Activated CD8-positive, alpha-beta T cell treated with anti-CD3 and anti-CD28 coated beads for 36 hours (primary cell): ENCODE results near the gene ZSCAN10. TPM values are rescaled to one million over a fixed set of nuclear protein-coding genes. Genes with fewer than 3 reads are reported as not detected.
"Not testable (repeated sequence)": the region's sequence is repeated elsewhere in the genome, so short reads cannot be mapped to it uniquely, and the experiment has no call there.

Experiments used
- ATAC-seq: fragments of 200-7000 bp; cut with Tn5 transposase; one replicate; pipeline ENCODE4 v1.10.0; 2021; ENCODE audit warnings: mild to moderate bottlenecking, moderate library complexity
- CTCF ChIA-PET: fragments of 350-600 bp; sonication (Branson Sonifier 250); formaldehyde crosslinking; loops from one replicate; lab custom pipeline; 2021; ENCODE audit warnings: antibody characterized with exemption; lab: Charles Lee
- POLR2A ChIA-PET: fragments of 350-600 bp; sonication (Branson Sonifier 250); formaldehyde crosslinking; loops from one replicate; lab custom pipeline; 2021; ENCODE audit warnings: antibody characterized with exemption; lab: Charles Lee
- DNase-seq: peaks from one replicate; pipeline ENCODE4 v3.0.0-alpha.2; 2020
- H3K27ac Mint-ChIP-seq: one replicate; pipeline ENCODE4 v1.8.0; 2021; ENCODE audit warnings: mild to moderate bottlenecking, mixed read lengths
- H3K27me3 Mint-ChIP-seq: one replicate; pipeline ENCODE4 v1.8.0; 2021; ENCODE audit warnings: mixed read lengths
- H3K36me3 Mint-ChIP-seq: one replicate; pipeline ENCODE4 v1.8.0; 2021; ENCODE audit warnings: low read depth, mixed read lengths
- H3K4me1 Mint-ChIP-seq: one replicate; pipeline ENCODE4 v1.8.0; 2021; ENCODE audit warnings: low read depth, mixed read lengths
- H3K4me3 Mint-ChIP-seq: one replicate; pipeline ENCODE4 v1.8.0; 2021; ENCODE audit warnings: mild to moderate bottlenecking, moderate library complexity, mixed read lengths
- H3K9me3 Mint-ChIP-seq: one replicate; pipeline ENCODE4 v1.8.0; 2021; ENCODE audit warnings: mixed read lengths
- intact Hi-C: fragments of 100-400 bp; cut with micrococcal nuclease; formaldehyde crosslinking; loops from one replicate; pipeline ENCODE4 v1.10.0; 2022
- total RNA-seq, 2 experiments: library from RNA; stranded (reverse); gene quantifications; one replicate each; pipeline ENCODE4 v1.2.3, GENCODE V29; 2021
- TF ChIP-seq, protein P1 (sequence below): fragments of 200-600 bp; IDR thresholded peaks from one replicate; pipeline ENCODE4 v1.8.0; 2022; ENCODE audit warnings: antibody characterized with exemption, mild to moderate bottlenecking

The ZSCAN10 gene
- total RNA-seq, 2 experiments from 2014 or later = 0.09 to 0.25 TPM

DNA sequence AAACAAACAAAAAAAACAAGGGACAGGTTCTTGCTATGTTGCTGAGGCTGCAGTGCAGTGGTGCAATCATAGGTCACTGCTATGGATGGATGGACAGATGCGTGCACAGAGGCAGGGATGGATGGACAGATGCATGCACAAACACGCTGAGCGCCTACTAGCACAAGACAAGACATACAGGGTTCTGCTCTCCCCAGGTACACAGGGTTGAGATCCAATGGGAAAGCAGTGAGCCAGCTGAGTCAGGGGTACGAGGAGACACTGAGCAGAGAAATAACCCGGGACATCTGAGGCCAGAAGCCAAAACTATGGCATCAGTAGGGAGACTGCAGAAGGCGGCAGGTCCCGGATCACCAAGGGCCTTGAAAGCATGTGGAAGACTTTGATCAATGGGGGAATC lies 27.4 kb downstream of the ZSCAN10 start:
- H3K9me3 Mint-ChIP-seq = peaks cover 1% of the 10 kb centered on the region
- ChIA-PET CTCF (interaction anchor here (1.5 to 2.1 kb wide), 3 partner anchors 12 to 58 kb away, joined by 5 to 6 read pairs (median 5); no protein-coding TSS in a partner anchor), POLR2A (interaction anchor here (2.1 kb wide), 1 partner anchor 12 kb away, joined by 6 read pairs; no protein-coding TSS in a partner anchor)
- ATAC-seq (no peak), DNase-seq (no peak)
- H3K4me3 Mint-ChIP-seq = no peak overlapping the region
- no peaks in the 10 kb centered on the region for H3K27me3 Mint-ChIP-seq
- peaks cover 39% of the 10 kb centered on the region for H3K36me3 Mint-ChIP-seq
- intact Hi-C loops = no loop called here
- TF ChIP-seq, protein P1, sequence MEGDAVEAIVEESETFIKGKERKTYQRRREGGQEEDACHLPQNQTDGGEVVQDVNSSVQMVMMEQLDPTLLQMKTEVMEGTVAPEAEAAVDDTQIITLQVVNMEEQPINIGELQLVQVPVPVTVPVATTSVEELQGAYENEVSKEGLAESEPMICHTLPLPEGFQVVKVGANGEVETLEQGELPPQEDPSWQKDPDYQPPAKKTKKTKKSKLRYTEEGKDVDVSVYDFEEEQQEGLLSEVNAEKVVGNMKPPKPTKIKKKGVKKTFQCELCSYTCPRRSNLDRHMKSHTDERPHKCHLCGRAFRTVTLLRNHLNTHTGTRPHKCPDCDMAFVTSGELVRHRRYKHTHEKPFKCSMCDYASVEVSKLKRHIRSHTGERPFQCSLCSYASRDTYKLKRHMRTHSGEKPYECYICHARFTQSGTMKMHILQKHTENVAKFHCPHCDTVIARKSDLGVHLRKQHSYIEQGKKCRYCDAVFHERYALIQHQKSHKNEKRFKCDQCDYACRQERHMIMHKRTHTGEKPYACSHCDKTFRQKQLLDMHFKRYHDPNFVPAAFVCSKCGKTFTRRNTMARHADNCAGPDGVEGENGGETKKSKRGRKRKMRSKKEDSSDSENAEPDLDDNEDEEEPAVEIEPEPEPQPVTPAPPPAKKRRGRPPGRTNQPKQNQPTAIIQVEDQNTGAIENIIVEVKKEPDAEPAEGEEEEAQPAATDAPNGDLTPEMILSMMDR = no peak
- peak overlapping the region; percentile 93 for H3K27ac Mint-ChIP-seq
- H3K4me1 Mint-ChIP-seq = peaks cover 75% of the 10 kb centered on the region

DNA sequence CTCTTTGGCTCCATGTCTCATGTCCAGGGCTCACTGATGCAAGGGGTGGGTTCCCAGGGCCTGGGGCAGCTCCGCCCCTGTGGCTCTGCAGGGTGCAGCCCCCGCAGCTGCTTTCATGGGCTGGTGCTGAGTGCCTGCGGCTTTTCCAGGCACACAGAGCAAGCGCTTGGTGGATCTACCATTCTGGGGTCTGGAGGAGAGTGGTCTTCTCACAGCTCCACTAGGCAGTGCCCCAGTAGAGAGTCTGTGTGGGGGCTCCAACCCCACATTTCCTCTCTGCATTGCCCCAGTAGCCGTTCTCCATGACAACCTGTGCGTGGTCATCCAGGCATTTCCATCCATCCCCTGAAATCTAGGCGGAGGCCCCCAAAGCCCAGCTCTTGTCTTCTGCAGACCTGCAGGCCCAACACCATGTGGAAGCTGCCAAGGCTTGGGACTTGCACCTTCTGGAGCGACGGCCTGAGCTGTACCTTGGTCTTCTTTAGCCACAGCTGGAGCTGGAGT lies 28.4 kb downstream of the ZSCAN10 start:
- CTCF ChIA-PET = interaction anchor here (0.9 to 2.1 kb wide), 4 partner anchors 11 to 59 kb away, joined by 3 to 6 read pairs (median 5); no protein-coding TSS in a partner anchor
- Mint-ChIP-seq H3K4me3 (no peak overlapping the region), H3K27me3 (no peaks in the 10 kb centered on the region), H3K4me1 (peaks cover 69% of the 10 kb centered on the region), H3K27ac (peak overlapping the region; percentile 93), H3K36me3 (peaks cover 49% of the 10 kb centered on the region), H3K9me3 (peaks cover 1% of the 10 kb centered on the region)
- DNase-seq = peak; percentile 47
- TF ChIP-seq, protein P1 = no peak
- no peak for ATAC-seq
- intact Hi-C loops = no loop called here
- POLR2A ChIA-PET = interaction anchor here (0.6 to 2.1 kb wide), 5 partner anchors 11 to 59 kb away, joined by 3 to 6 read pairs (median 3); partner anchors contain the start of gene ZSCAN10

DNA sequence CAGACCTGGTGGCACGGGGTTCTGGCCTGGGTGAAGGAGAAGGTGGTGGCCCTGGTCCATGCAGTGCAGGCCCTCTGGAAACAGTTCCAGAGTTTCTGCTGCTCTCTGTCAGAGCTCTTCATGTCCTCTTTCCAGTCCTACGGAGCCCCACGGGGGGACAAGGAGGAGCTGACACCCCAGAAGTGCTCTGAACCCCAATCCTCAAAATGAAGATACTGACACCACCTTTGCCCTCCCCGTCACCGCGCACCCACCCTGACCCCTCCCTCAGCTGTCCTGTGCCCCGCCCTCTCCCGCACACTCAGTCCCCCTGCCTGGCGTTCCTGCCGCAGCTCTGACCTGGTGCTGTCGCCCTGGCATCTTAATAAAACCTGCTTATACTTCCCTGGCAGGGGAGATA lies 29.9 kb downstream of the ZSCAN10 start:
- Mint-ChIP-seq H3K36me3 (peaks cover 48% of the 10 kb centered on the region), H3K4me3 (peak overlapping the region; percentile 47), H3K27ac (peak overlapping the region; percentile 93), H3K4me1 (peaks cover 66% of the 10 kb centered on the region)
- H3K9me3 Mint-ChIP-seq, ATAC-seq, H3K27me3 Mint-ChIP-seq, DNase-seq, intact Hi-C loops: not testable (repeated sequence)
- CTCF ChIA-PET = interaction anchor here (1.0 to 2.7 kb wide), 2 partner anchors 10 to 50 kb away, joined by 3 to 14 read pairs; no protein-coding TSS in a partner anchor
- POLR2A ChIA-PET = interaction anchor here (1.4 to 2.3 kb wide), 2 partner anchors 10 to 18 kb away, joined by 3 to 10 read pairs; no protein-coding TSS in a partner anchor

DNA sequence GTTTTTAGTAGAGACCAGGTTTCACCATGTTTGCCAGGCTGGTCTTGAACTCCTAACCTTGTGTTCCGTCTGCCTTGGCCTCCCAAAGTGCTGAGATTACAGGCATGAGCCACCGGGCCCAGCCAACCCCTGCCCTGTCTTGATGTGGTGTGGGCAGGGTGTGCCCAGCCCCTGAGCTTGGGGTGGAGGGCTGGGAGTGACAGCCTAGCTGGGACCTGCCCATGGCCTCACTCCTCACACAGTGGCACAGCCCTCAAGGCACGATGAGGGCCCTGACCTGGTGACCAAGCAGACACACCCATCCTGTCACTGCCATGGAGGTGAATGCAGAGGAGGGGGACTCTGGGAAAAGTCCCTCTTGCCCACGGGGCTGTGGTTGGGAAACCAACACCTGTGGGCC lies 30.6 kb downstream of the ZSCAN10 start:
- ATAC-seq (no peak), DNase-seq (no peak)
- peak overlapping the region; percentile 96 for H3K27ac Mint-ChIP-seq
- H3K27me3 Mint-ChIP-seq = no peaks in the 10 kb centered on the region
- H3K4me3 Mint-ChIP-seq = peak overlapping the region; percentile 97
- peaks cover 48% of the 10 kb centered on the region for H3K36me3 Mint-ChIP-seq
- peaks cover 63% of the 10 kb centered on the region for H3K4me1 Mint-ChIP-seq
- no peaks in the 10 kb centered on the region for H3K9me3 Mint-ChIP-seq
- CTCF ChIA-PET = interaction anchor here (2.7 to 14.0 kb wide), 2 partner anchors 10 to 60 kb away, joined by 14 to 288 read pairs; no protein-coding TSS in a partner anchor
- POLR2A ChIA-PET = interaction anchor here (0.9 to 4.0 kb wide), 5 partner anchors 8 to 66 kb away, joined by 3 to 49 read pairs (median 10); partner anchors contain the start of gene ZNF213
- TF ChIP-seq, protein P1 = no peak
- intact Hi-C loops = no loop called here

DNA sequence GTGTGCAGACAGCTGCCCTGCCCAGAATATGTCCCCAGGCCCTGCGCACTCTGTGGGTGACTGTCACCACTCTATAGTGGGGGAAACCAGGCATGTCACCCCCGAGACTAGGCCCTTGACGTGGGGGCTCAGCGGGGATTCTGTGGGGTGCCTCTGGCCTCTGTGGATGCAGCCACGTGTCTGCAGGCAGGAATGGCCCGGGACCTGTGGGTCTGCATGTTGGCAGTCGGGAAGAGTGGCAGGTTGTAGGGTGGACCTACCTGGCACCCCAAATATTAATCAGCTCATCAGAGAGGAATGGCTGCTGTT lies 32.7 kb downstream of the ZSCAN10 start:
- CTCF ChIA-PET = interaction anchor here (0.7 to 14.0 kb wide), 3 partner anchors 34 to 68 kb away, joined by 3 to 288 read pairs (median 4); no protein-coding TSS in a partner anchor
- H3K27ac Mint-ChIP-seq = peak overlapping the region; percentile 99
- no peak for DNase-seq
- intact Hi-C loops = no loop called here
- TF ChIP-seq, protein P1 = no peak
- peaks cover 48% of the 10 kb centered on the region for H3K36me3 Mint-ChIP-seq
- H3K4me3 Mint-ChIP-seq = peak overlapping the region; percentile 97
- no peak for ATAC-seq
- H3K27me3 Mint-ChIP-seq = no peaks in the 10 kb centered on the region
- peaks cover 62% of the 10 kb centered on the region for H3K4me1 Mint-ChIP-seq
- POLR2A ChIA-PET = interaction anchor here (0.8 to 4.0 kb wide), 6 partner anchors 10 to 106 kb away, joined by 3 to 49 read pairs (median 5); no protein-coding TSS in a partner anchor
- H3K9me3 Mint-ChIP-seq = no peaks in the 10 kb centered on the region
